Stimulated activated effector memory CD8-positive, alpha-beta T cell treated with anti-CD3 and anti-CD28 coated beads, Interleukin-12 subunit alpha, Interleukin-12 subunit beta, amount 100 ng/mL, for 72 hours (primary cell): ENCODE data around the gene MAF.

Source experiments
- ATAC-seq: fragments of 150-1000 bp; cut with Tn5 transposase; 2 replicates; pipeline ENCODE4 v1.10.0; 2021
- DNase-seq, 2 donors: peaks; one replicate each; pipeline ENCODE4 v3.0.0; 2021 to 2022; ENCODE audit warnings: low spot score in 2 of 2
- H3K27ac Mint-ChIP-seq: one replicate; pipeline ENCODE4 v1.8.0; 2022; ENCODE audit warnings: mild to moderate bottlenecking, mixed read lengths
- H3K36me3 Mint-ChIP-seq: one replicate; pipeline ENCODE4 v1.8.0; 2022; ENCODE audit warnings: mild to moderate bottlenecking, mixed read lengths
- H3K4me1 Mint-ChIP-seq: one replicate; pipeline ENCODE4 v1.8.0; 2022; ENCODE audit warnings: mixed read lengths
- H3K4me3 Mint-ChIP-seq: one replicate; pipeline ENCODE4 v1.8.0; 2022; ENCODE audit warnings: mild to moderate bottlenecking, mixed read lengths
- H3K9me3 Mint-ChIP-seq: one replicate; pipeline ENCODE4 v1.8.0; 2022; ENCODE audit warnings: mixed read lengths

The MAF gene

GRCh38 chr16:79582789-79583188 is 17.7 kb downstream of the MAF start:
- H3K9me3 Mint-ChIP-seq: no peaks in the 10 kb centered on the region
- no peak overlapping the region for H3K27ac Mint-ChIP-seq
- H3K36me3 Mint-ChIP-seq: no peaks in the 10 kb centered on the region
- no peak overlapping the region for H3K4me3 Mint-ChIP-seq
- no peak for DNase-seq
- H3K4me1 Mint-ChIP-seq: no peaks in the 10 kb centered on the region
- ATAC-seq: no peak

DNA sequence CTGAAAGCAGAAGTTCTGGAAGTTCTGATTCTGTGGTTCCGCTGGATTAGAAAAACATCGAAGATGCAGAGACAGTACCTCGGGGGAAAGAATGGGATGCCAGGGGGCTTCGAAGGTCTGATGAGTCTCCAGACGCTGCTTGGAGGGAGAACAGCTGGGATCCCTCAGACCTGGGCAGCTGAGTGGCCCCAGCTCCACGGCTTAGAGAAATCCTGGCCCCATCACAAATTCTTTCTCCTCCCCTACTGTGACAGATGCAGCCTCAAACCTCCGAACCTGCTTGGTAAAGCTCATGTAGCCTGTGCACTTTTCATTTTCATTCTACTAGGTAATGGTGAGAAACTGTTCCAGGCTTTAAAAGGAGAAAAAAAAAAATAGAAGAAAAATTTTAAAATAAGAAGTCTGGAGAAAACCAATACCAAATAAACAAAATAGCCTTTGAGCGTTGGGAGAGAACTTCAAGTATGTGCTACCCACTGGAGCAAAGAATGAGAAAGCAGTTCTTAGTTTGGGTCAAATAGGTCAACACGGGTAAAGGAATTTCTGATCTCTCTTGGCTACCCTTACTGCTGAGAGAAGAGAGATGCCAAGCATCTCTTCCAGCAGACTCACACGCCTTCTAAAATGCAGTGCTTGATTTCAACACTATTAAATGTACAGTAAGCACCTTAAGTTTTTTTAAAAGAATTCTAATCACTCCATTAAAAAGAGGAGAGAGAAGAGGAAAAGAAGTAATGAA is 19.9 kb downstream of the MAF start:
- H3K27ac Mint-ChIP-seq: no peak overlapping the region

GRCh38 chr16:79576602-79577001 is 23.9 kb downstream of the MAF start:
- no peaks in the 10 kb centered on the region for H3K36me3 Mint-ChIP-seq
- ATAC-seq (no peak), DNase-seq (no peak)
- H3K4me1 Mint-ChIP-seq: no peaks in the 10 kb centered on the region
- H3K9me3 Mint-ChIP-seq: no peaks in the 10 kb centered on the region
- no peak overlapping the region for H3K27ac Mint-ChIP-seq
- H3K4me3 Mint-ChIP-seq: no peak overlapping the region

More for the DNA sequence above, 19.9 kb downstream of the MAF start:
- DNase-seq (no peak), ATAC-seq (no peak)
- H3K4me3 Mint-ChIP-seq: no peak overlapping the region
- H3K4me1 Mint-ChIP-seq: no peaks in the 10 kb centered on the region
- no peaks in the 10 kb centered on the region for H3K36me3 Mint-ChIP-seq
- no peaks in the 10 kb centered on the region for H3K9me3 Mint-ChIP-seq

GRCh38 chr16:79573884-79574283 is 26.7 kb downstream of the MAF start:
- no peak for DNase-seq
- Mint-ChIP-seq H3K4me1 (no peaks in the 10 kb centered on the region), H3K4me3 (no peak overlapping the region), H3K9me3 (no peaks in the 10 kb centered on the region), H3K27ac (no peak overlapping the region), H3K36me3 (no peaks in the 10 kb centered on the region)
- no peak for ATAC-seq

DNA sequence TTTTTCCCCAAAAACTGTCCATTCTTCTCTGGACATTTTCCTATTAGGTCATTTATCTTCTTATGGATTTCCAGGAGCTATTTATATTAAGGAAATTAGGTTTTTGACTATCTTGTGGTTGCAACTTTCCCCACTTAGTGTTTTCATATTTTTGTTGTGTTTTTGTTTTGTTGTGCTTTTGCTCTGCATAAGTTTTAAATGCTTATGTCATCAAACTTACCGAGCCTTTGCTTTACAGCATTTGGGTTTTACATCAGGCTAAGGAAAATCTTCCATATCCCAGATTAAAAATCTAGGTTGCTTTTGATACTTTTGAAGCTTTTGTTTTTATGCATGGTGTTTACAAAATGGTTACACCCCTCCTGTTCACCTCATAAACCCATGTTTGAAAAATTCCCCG is 27.5 kb downstream of the MAF start:
- ATAC-seq (no peak), DNase-seq (no peak)
- H3K4me3 Mint-ChIP-seq: no peak overlapping the region
- H3K9me3 Mint-ChIP-seq: no peaks in the 10 kb centered on the region
- H3K36me3 Mint-ChIP-seq: no peaks in the 10 kb centered on the region
- H3K4me1 Mint-ChIP-seq: no peaks in the 10 kb centered on the region
- H3K27ac Mint-ChIP-seq: no peak overlapping the region

GRCh38 chr16:79571903-79572535 is 28.5 kb downstream of the MAF start:
- H3K27ac Mint-ChIP-seq: no peak overlapping the region
- no peaks in the 10 kb centered on the region for H3K4me1 Mint-ChIP-seq
- DNase-seq (no peak), ATAC-seq (no peak)
- no peaks in the 10 kb centered on the region for H3K36me3 Mint-ChIP-seq
- H3K4me3 Mint-ChIP-seq: no peak overlapping the region
- no peaks in the 10 kb centered on the region for H3K9me3 Mint-ChIP-seq

GRCh38 chr16:79571065-79571902 is 29.3 kb downstream of the MAF start:
- H3K27ac Mint-ChIP-seq: no peak overlapping the region
- DNase-seq: no peak
- ATAC-seq: no peak

GRCh38 chr16:79564671-79565107 is 35.8 kb downstream of the MAF start:
- ATAC-seq (no peak), DNase-seq (no peak)
- Mint-ChIP-seq H3K9me3 (no peaks in the 10 kb centered on the region), H3K36me3 (no peaks in the 10 kb centered on the region), H3K4me1 (peaks cover 4% of the 10 kb centered on the region), H3K27ac (no peak overlapping the region), H3K4me3 (no peak overlapping the region)

More at GRCh38 chr16:79571065-79571902, 29.3 kb downstream of the MAF start:
- H3K4me1 Mint-ChIP-seq: no peaks in the 10 kb centered on the region
- no peak overlapping the region for H3K4me3 Mint-ChIP-seq
- H3K9me3 Mint-ChIP-seq: no peaks in the 10 kb centered on the region
- no peaks in the 10 kb centered on the region for H3K36me3 Mint-ChIP-seq

- H3K4me1 Mint-ChIP-seq: peaks cover 4% of the 10 kb centered on the region
- H3K9me3 Mint-ChIP-seq: no peaks in the 10 kb centered on the region
- ATAC-seq (no peak), DNase-seq (no peak)
- H3K36me3 Mint-ChIP-seq: no peaks in the 10 kb centered on the region
- H3K4me3 Mint-ChIP-seq: no peak overlapping the region
- no peak overlapping the region for H3K27ac Mint-ChIP-seq
Observed at GRCh38 chr16:79563921-79564320, 36.6 kb downstream of the MAF start.

DNA sequence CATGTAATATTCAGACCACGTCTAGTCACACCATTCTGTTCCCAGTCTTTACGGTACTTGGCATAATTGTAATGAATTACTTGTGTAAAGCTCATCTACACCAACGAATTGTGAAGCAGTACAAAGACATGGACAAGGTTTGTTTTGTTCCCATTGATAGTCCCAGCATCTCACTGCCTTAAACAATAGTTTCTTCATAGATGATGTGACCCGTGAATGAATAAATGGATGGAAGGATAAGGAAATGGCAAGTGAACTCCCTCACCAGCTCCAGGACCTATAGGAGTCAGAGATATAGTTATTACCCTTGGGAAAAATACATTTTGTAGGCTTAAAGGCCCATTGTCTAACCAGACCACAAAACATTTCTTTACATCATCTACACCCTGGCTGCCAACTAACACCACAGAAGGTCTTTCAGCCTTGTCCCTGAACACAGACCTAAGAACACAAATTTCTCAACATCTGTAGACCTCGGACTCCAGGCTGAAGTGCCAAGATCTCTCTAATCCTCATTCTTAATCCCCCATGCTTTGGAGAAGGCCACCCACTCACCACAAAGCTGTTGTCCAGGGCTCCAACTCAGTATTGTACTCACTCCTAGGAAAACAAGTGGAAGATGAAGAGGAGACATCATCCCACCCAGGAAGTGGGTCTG is 38.2 kb downstream of the MAF start:
- H3K9me3 Mint-ChIP-seq: no peaks in the 10 kb centered on the region
- H3K27ac Mint-ChIP-seq: no peak overlapping the region
- DNase-seq (no peak), ATAC-seq (no peak)
- H3K4me1 Mint-ChIP-seq: peaks cover 4% of the 10 kb centered on the region
- H3K36me3 Mint-ChIP-seq: no peaks in the 10 kb centered on the region
- H3K4me3 Mint-ChIP-seq: no peak overlapping the region

GRCh38 chr16:79561729-79562128 is 38.8 kb downstream of the MAF start:
- Mint-ChIP-seq H3K4me3 (no peak overlapping the region), H3K27ac (no peak overlapping the region), H3K4me1 (peaks cover 4% of the 10 kb centered on the region), H3K36me3 (no peaks in the 10 kb centered on the region), H3K9me3 (no peaks in the 10 kb centered on the region)
- ATAC-seq: no peak
- no peak for DNase-seq

- no peak overlapping the region for H3K27ac Mint-ChIP-seq
- H3K9me3 Mint-ChIP-seq: no peaks in the 10 kb centered on the region
- H3K4me1 Mint-ChIP-seq: peaks cover 4% of the 10 kb centered on the region
- H3K36me3 Mint-ChIP-seq: no peaks in the 10 kb centered on the region
- H3K4me3 Mint-ChIP-seq: no peak overlapping the region
- DNase-seq (no peak), ATAC-seq (no peak)
Observed at GRCh38 chr16:79560923-79561322, 39.6 kb downstream of the MAF start.

GRCh38 chr16:79560318-79560717 is 40.2 kb downstream of the MAF start:
- Mint-ChIP-seq H3K4me3 (no peak overlapping the region), H3K4me1 (peaks cover 4% of the 10 kb centered on the region), H3K27ac (no peak overlapping the region), H3K9me3 (no peaks in the 10 kb centered on the region), H3K36me3 (no peaks in the 10 kb centered on the region)
- ATAC-seq (no peak), DNase-seq (no peak)

GRCh38 chr16:79559532-79559931 is 41.0 kb downstream of the MAF start:
- H3K27ac Mint-ChIP-seq: no peak overlapping the region
- H3K9me3 Mint-ChIP-seq: no peaks in the 10 kb centered on the region
- ATAC-seq: no peak
- no peak overlapping the region for H3K4me3 Mint-ChIP-seq
- peaks cover 4% of the 10 kb centered on the region for H3K4me1 Mint-ChIP-seq
- H3K36me3 Mint-ChIP-seq: no peaks in the 10 kb centered on the region
- no peak for DNase-seq

GRCh38 chr16:79557421-79557820 is 43.1 kb downstream of the MAF start:
- Mint-ChIP-seq H3K9me3 (no peaks in the 10 kb centered on the region), H3K27ac (no peak overlapping the region), H3K36me3 (no peaks in the 10 kb centered on the region), H3K4me3 (no peak overlapping the region), H3K4me1 (no peaks in the 10 kb centered on the region)
- DNase-seq: no peak
- ATAC-seq: no peak
